ENCODE data around the gene ARHGAP28.
A peak's percentile ranks its signal among the peaks of the same experiment; 100 is the strongest.

The ARHGAP28 gene

GRCh38 chr18:6873040-6873751 lies 143.7 kb downstream of the ARHGAP28 start:
- no peak for DNase-seq (ENCODE audit: low spot score)

- DNase-seq (ENCODE audit: low spot score), result no peak
Observed at GRCh38 chr18:6874315-6874714, 144.8 kb downstream of the ARHGAP28 start.

GRCh38 chr18:6875749-6876148 lies 146.2 kb downstream of the ARHGAP28 start:
- no peak for DNase-seq (ENCODE audit: low spot score)

- DNase-seq (ENCODE audit: low spot score), result no peak
Observed at GRCh38 chr18:6876641-6877041, 147.1 kb downstream of the ARHGAP28 start.

GRCh38 chr18:6877288-6877687 lies 147.8 kb downstream of the ARHGAP28 start:
- no peak for DNase-seq (ENCODE audit: low spot score)

GRCh38 chr18:6878556-6879297 lies 149.2 kb downstream of the ARHGAP28 start:
- DNase-seq (ENCODE audit: low spot score), result no peak

- DNase-seq (ENCODE audit: low spot score), result peak; percentile 20
Observed at GRCh38 chr18:6879508-6880195, 150.1 kb downstream of the ARHGAP28 start.

- no peak for DNase-seq (ENCODE audit: low spot score)
Observed at GRCh38 chr18:6881034-6881820, 151.7 kb downstream of the ARHGAP28 start.

- no peak for DNase-seq (ENCODE audit: low spot score)
Observed at GRCh38 chr18:6882401-6882800, 152.9 kb downstream of the ARHGAP28 start.

- DNase-seq (ENCODE audit: low spot score), result no peak
Observed at GRCh38 chr18:6885006-6885481, 155.5 kb downstream of the ARHGAP28 start.

- DNase-seq (ENCODE audit: low spot score), result peak; percentile 74
Observed at GRCh38 chr18:6885992-6886796, 156.7 kb downstream of the ARHGAP28 start.

GRCh38 chr18:6886797-6887330 lies 157.3 kb downstream of the ARHGAP28 start:
- DNase-seq (ENCODE audit: low spot score), result no peak

- DNase-seq (ENCODE audit: low spot score), result no peak
Observed at GRCh38 chr18:6891788-6892187, 162.3 kb downstream of the ARHGAP28 start.

GRCh38 chr18:6901286-6901926 lies 171.9 kb downstream of the ARHGAP28 start:
- DNase-seq (ENCODE audit: low spot score), result no peak

GRCh38 chr18:6917072-6917471 lies 187.6 kb downstream of the ARHGAP28 start:
- no peak for DNase-seq (ENCODE audit: low spot score)

GRCh38 chr18:6920099-6920955 lies 190.8 kb downstream of the ARHGAP28 start:
- DNase-seq (ENCODE audit: low spot score), result peak; percentile 59

GRCh38 chr18:6921571-6921970 lies 192.1 kb downstream of the ARHGAP28 start:
- peak; percentile 22 for DNase-seq (ENCODE audit: low spot score)

- DNase-seq (ENCODE audit: low spot score), result no peak
Observed at GRCh38 chr18:6923220-6923619, 193.7 kb downstream of the ARHGAP28 start.

GRCh38 chr18:6927153-6927552 lies 197.6 kb downstream of the ARHGAP28 start:
- no peak for DNase-seq (ENCODE audit: low spot score)

All from pons (tissue), 1 donor.